OCI-LY1 (cell line): ENCODE results near the gene C5orf22.

ENCODE experiments used
- H2AFZ ChIP-seq: fragments of 200-600 bp; sonication (generic), shearing (Covaris generic); 2 replicates; pipeline ENCODE4 v1.6.0; 2014; ENCODE audit warnings: antibody characterized with exemption, mild to moderate bottlenecking, low read length
- H3F3A ChIP-seq: fragments of 200-600 bp; sonication (generic), shearing (Covaris generic); 2 replicates; pipeline ENCODE4 v1.6.0; 2014; ENCODE audit warnings: mild to moderate bottlenecking, antibody characterized with exemption, low read length, moderate library complexity; ENCODE audit not compliant: insufficient read depth
- H3K27ac ChIP-seq: fragments of 200-600 bp; sonication (generic); 2 replicates; pipeline ENCODE4 v1.5.1; 2014; ENCODE audit warnings: low read length, mixed run types, mild to moderate bottlenecking, low read depth; ENCODE audit not compliant: poor library complexity, severe bottlenecking
- H3K27me3 ChIP-seq: fragments of 200-600 bp; sonication (generic); 2 replicates; pipeline ENCODE4 v1.6.0; 2014; ENCODE audit warnings: antibody characterized with exemption, mild to moderate bottlenecking, low read length, moderate library complexity; ENCODE audit not compliant: insufficient read depth
- H3K36me3 ChIP-seq: fragments of 200-600 bp; sonication (generic); 2 replicates; pipeline ENCODE4 v1.6.1; 2014; ENCODE audit warnings: mild to moderate bottlenecking, antibody characterized with exemption, low read length, moderate library complexity, mixed read lengths; ENCODE audit not compliant: insufficient read depth
- H3K4me1 ChIP-seq: fragments of 200-600 bp; sonication (generic); 2 replicates; pipeline ENCODE4 v1.5.1; 2014; ENCODE audit warnings: mild to moderate bottlenecking, low read length, moderate library complexity; ENCODE audit not compliant: insufficient read depth, severe bottlenecking
- H3K4me2 ChIP-seq: fragments of 200-600 bp; sonication (generic), shearing (Covaris generic); 2 replicates; pipeline ENCODE4 v1.6.1; 2014; ENCODE audit warnings: low read length
- H3K4me3 ChIP-seq: fragments of 200-600 bp; sonication (generic); 2 replicates; pipeline ENCODE4 v1.5.1; 2014; ENCODE audit warnings: low read length, low read depth, mild to moderate bottlenecking, mixed read lengths; ENCODE audit not compliant: poor library complexity, severe bottlenecking
- H3K79me2 ChIP-seq: fragments of 200-600 bp; shearing (Covaris generic); 2 replicates; pipeline ENCODE4 v1.6.1; 2016; ENCODE audit warnings: mixed run types, low read length, mixed read lengths; ENCODE audit not compliant: insufficient read depth
- H3K9ac ChIP-seq: fragments of 200-600 bp; sonication (generic), shearing (Covaris generic); 2 replicates; pipeline ENCODE4 v1.6.1; 2014; ENCODE audit warnings: mild to moderate bottlenecking, low read length, mixed read lengths
- H3K9me2 ChIP-seq: fragments of 200-600 bp; sonication (generic), shearing (Covaris generic); 2 replicates; pipeline ENCODE4 v1.6.1; 2014; ENCODE audit warnings: low read depth, mild to moderate bottlenecking, low read length, mixed read lengths
- H3K9me3 ChIP-seq: fragments of 200-600 bp; shearing (Covaris generic); 2 replicates; pipeline ENCODE4 v1.6.1; 2014; ENCODE audit warnings: low read length, mixed read lengths
- H4K20me1 ChIP-seq: fragments of 200-600 bp; sonication (generic), shearing (Covaris generic); 2 replicates; pipeline ENCODE4 v1.6.0; 2016; ENCODE audit warnings: mild to moderate bottlenecking, low read length; ENCODE audit not compliant: insufficient read depth
- EZH2 ChIP-seq: fragments of 200-600 bp; sonication (generic), shearing (Covaris generic); IDR thresholded peaks from 2 replicates; pipeline ENCODE4 v1.8.0; 2017; ENCODE audit warnings: borderline replicate concordance, mixed run types, mild to moderate bottlenecking, antibody characterized with exemption, low read length, moderate library complexity, mixed read lengths
- TF ChIP-seq, protein P1 (sequence below): fragments of 200-600 bp; sonication (generic), shearing (Covaris generic); IDR thresholded peaks from 2 replicates; pipeline ENCODE4 v1.5.1; 2017; ENCODE audit warnings: mild to moderate bottlenecking, antibody characterized with exemption, low read length, moderate library complexity, mixed read lengths

C5orf22 gene

DNA sequence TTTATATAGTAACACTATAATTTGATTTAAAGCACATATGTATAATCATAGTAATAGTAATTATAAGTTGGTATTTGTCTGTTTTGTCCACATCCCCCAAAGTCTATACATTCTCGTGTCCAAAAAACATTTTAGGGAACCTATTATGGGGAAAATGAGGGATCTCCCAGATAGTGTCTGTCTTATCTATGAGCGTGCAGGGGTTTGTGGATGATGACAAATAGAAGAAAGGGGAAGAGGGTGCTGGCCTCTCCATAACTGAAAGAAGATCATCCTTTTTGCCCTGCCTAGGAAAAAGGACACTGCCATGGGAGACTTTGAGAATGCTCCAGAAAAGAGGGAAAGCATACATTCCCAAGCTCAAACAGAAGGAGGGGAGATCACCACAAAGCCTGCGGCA lies 45.3 kb downstream of the C5orf22 start:
- H3K79me2 ChIP-seq = no peaks in the 10 kb centered on the region
- 0 out of 2 replicates have a peak, but pooled peaks cover 3% of the 10 kb centered on the region for H3K27me3 ChIP-seq
- H3K4me3 ChIP-seq = no peak overlapping the region
- no peak overlapping the region for H3K27ac ChIP-seq
- H3K4me1 ChIP-seq = no peaks in the 10 kb centered on the region
- no peak overlapping the region for H3K9ac ChIP-seq
- no peak overlapping the region for H2AFZ ChIP-seq
- H3K9me2 ChIP-seq = no peaks in the 10 kb centered on the region
- H3K36me3 ChIP-seq = no peaks in the 10 kb centered on the region
- H3F3A ChIP-seq = no peaks in the 10 kb centered on the region
- no peaks in the 10 kb centered on the region for H4K20me1 ChIP-seq
- no peak overlapping the region for H3K4me2 ChIP-seq
- H3K9me3 ChIP-seq = no peaks in the 10 kb centered on the region
- TF ChIP-seq, protein P1, sequence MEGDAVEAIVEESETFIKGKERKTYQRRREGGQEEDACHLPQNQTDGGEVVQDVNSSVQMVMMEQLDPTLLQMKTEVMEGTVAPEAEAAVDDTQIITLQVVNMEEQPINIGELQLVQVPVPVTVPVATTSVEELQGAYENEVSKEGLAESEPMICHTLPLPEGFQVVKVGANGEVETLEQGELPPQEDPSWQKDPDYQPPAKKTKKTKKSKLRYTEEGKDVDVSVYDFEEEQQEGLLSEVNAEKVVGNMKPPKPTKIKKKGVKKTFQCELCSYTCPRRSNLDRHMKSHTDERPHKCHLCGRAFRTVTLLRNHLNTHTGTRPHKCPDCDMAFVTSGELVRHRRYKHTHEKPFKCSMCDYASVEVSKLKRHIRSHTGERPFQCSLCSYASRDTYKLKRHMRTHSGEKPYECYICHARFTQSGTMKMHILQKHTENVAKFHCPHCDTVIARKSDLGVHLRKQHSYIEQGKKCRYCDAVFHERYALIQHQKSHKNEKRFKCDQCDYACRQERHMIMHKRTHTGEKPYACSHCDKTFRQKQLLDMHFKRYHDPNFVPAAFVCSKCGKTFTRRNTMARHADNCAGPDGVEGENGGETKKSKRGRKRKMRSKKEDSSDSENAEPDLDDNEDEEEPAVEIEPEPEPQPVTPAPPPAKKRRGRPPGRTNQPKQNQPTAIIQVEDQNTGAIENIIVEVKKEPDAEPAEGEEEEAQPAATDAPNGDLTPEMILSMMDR = no peak
- TF ChIP-seq EZH2 = no peak

DNA sequence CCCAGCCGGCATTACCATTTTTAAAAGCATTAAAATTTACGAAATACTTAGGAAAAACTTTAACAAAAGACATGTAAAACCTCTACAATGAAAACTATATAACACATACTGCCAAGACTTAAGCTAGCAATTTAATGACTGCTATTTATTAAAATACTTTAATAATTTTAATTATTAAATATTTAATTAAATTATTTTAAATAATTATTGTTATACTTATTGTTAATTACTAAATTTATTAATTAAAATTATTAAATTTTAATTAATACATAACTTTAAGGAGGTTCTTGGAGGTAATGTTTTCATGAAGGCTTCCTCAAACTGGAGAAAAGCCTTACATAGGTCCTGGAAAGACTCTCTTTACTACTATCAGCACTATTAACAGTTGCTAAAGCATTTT lies 47.5 kb downstream of the C5orf22 start:
- no peaks in the 10 kb centered on the region for H3K79me2 ChIP-seq
- H3K27me3 ChIP-seq = no peaks in the 10 kb centered on the region
- TF ChIP-seq, protein P1 = no peak
- TF ChIP-seq EZH2 = no peak

DNA sequence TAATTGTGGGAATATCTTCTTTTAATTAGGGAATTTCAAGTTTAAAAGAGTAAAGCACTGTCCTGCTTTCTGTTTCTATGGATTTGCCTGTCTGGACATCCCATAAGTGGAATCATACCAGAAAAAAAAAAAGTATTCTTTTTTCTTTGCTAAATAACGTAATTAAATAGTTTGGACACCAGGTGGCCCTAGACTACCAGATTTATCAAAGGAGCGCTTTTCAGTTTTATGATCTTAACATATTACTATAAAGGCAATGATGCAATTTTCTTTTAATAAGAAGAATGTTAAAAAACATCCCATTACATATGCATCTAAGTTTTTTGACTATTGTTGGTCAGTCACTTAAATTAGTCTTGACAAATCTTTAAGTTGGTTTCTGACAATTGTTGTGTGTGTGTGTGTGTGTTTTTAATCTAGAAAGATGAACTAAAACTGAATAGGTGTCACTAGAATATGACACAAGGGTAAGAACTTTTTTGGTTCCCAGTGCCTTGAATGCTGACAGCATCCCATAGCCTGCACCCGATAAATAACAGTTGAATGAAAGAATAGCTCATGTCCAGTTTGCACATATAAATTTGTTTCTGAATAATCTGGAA lies 49.5 kb downstream of the C5orf22 start:
- no peaks in the 10 kb centered on the region for H3K9me2 ChIP-seq
- no peaks in the 10 kb centered on the region for H3K4me1 ChIP-seq
- H3K4me3 ChIP-seq = no peak overlapping the region
- no peaks in the 10 kb centered on the region for H3F3A ChIP-seq
- TF ChIP-seq, protein P1 = peak; percentile 64
- no peak for TF ChIP-seq EZH2
- no peaks in the 10 kb centered on the region for H3K27me3 ChIP-seq
- H3K9me3 ChIP-seq = no peaks in the 10 kb centered on the region
- no peak overlapping the region for H3K27ac ChIP-seq
- no peak overlapping the region for H2AFZ ChIP-seq
- H3K79me2 ChIP-seq = no peaks in the 10 kb centered on the region
- no peak overlapping the region for H3K4me2 ChIP-seq
- H4K20me1 ChIP-seq = no peaks in the 10 kb centered on the region
- H3K9ac ChIP-seq = no peak overlapping the region
- H3K36me3 ChIP-seq = no peaks in the 10 kb centered on the region

More for the DNA sequence above, 47.5 kb downstream of the C5orf22 start:
- Histone ChIP-seq H3K4me3 (no peak overlapping the region), H3K9me2 (no peaks in the 10 kb centered on the region), H2AFZ (no peak overlapping the region), H3K36me3 (no peaks in the 10 kb centered on the region), H3K9ac (no peak overlapping the region), H4K20me1 (no peaks in the 10 kb centered on the region), H3K4me2 (no peak overlapping the region), H3F3A (no peaks in the 10 kb centered on the region), H3K4me1 (no peaks in the 10 kb centered on the region), H3K9me3 (no peaks in the 10 kb centered on the region), H3K27ac (no peak overlapping the region)
